Neural cell (in vitro differentiated cells): Measurements from ENCODE around the gene OPA1. TPM values are rescaled to one million over a fixed set of nuclear protein-coding genes. Genes with fewer than 3 reads are reported as not detected.

Experiments used
- H2AFZ ChIP-seq: fragments of 200-600, 300-800 bp; sonication (generic), shearing (Covaris generic); 2 replicates; pipeline ENCODE4 v1.6.0; 2014; ENCODE audit warnings: low read depth, mild to moderate bottlenecking, antibody characterized with exemption, low read length, moderate library complexity
- H3F3A ChIP-seq: fragments of 200-600 bp; shearing (Covaris generic); 2 replicates; pipeline ENCODE4 v1.6.1; 2016; ENCODE audit warnings: mild to moderate bottlenecking, moderate library complexity, mixed read lengths, antibody characterized with exemption, low read length; ENCODE audit not compliant: insufficient read depth, poor library complexity, severe bottlenecking
- H3K27ac ChIP-seq: fragments of 200-600, 300-800 bp; sonication (generic), shearing (Covaris generic); 2 replicates; pipeline ENCODE4 v1.5.1; 2014; ENCODE audit warnings: mild to moderate bottlenecking, low read length, moderate library complexity
- H3K27me3 ChIP-seq: fragments of 300-800, 200-600 bp; sonication (generic), shearing (Covaris generic); 2 replicates; pipeline ENCODE4 v1.6.0; 2014; ENCODE audit warnings: mild to moderate bottlenecking, low read depth, low read length, moderate library complexity; ENCODE audit not compliant: insufficient read depth
- H3K36me3 ChIP-seq: fragments of 300-800, 200-600 bp; sonication (generic), shearing (Covaris generic); 2 replicates; pipeline ENCODE4 v1.5.1; 2014; ENCODE audit warnings: mild to moderate bottlenecking, antibody characterized with exemption, low read length, moderate library complexity; ENCODE audit not compliant: insufficient read depth
- H3K4me2 ChIP-seq: fragments of 300-800, 200-600 bp; sonication (generic), shearing (Covaris generic); 2 replicates; pipeline ENCODE4 v1.6.0; 2014; ENCODE audit warnings: mild to moderate bottlenecking, low read length
- H3K4me3 ChIP-seq: fragments of 300-800, 200-600 bp; sonication (generic), shearing (Covaris generic); 2 replicates; pipeline ENCODE4 v1.5.1; 2014; ENCODE audit warnings: mild to moderate bottlenecking, low read length, moderate library complexity
- H3K79me2 ChIP-seq: fragments of 200-600 bp; shearing (Covaris generic); replicated peaks from 2 replicates; pipeline ENCODE4 v1.6.0; 2014; ENCODE audit warnings: mild to moderate bottlenecking, low read length, moderate library complexity; ENCODE audit not compliant: insufficient read depth
- H3K9ac ChIP-seq: fragments of 300-800, 200-600 bp; sonication (generic), shearing (Covaris generic); 2 replicates; pipeline ENCODE4 v1.6.1; 2016; ENCODE audit warnings: mild to moderate bottlenecking, low read length, mixed read lengths
- H3K9me2 ChIP-seq: fragments of 200-600 bp; shearing (Covaris generic); 2 replicates; pipeline ENCODE4 v1.6.1; 2016; ENCODE audit warnings: mild to moderate bottlenecking, low read length, mixed read lengths; ENCODE audit not compliant: insufficient read depth
- H3K9me3 ChIP-seq: fragments of 200-600, 300-800 bp; sonication (generic), shearing (Covaris generic); 2 replicates; pipeline ENCODE4 v1.6.1; 2016; ENCODE audit warnings: mild to moderate bottlenecking, mixed run types, low read length, moderate library complexity, mixed read lengths
- H4K20me1 ChIP-seq: fragments of 200-600 bp; shearing (Covaris generic); 2 replicates; pipeline ENCODE4 v1.6.1; 2016; ENCODE audit warnings: mild to moderate bottlenecking, mixed run types; ENCODE audit not compliant: insufficient read depth
- EP300 ChIP-seq: fragments of 450-650 bp; conservative IDR thresholded peaks from 2 replicates; pipeline ENCODE4 v1.6.1; 2014; ENCODE audit warnings: antibody characterized with exemption, mild to moderate bottlenecking, moderate library complexity; ENCODE audit not compliant: poor library complexity, severe bottlenecking
- EZH2 ChIP-seq: fragments of 200-600, 300-800 bp; shearing (Covaris generic), sonication (generic); IDR thresholded peaks from 2 replicates; pipeline ENCODE4 v1.6.1; 2014; ENCODE audit warnings: antibody characterized with exemption, low read length, borderline replicate concordance, mild to moderate bottlenecking; ENCODE audit not compliant: insufficient read depth, poor library complexity, severe bottlenecking
- MXI1 ChIP-seq: fragments of 450-650 bp; conservative IDR thresholded peaks from 2 replicates; pipeline ENCODE4 v1.6.1; 2014; ENCODE audit warnings: antibody characterized with exemption, mild to moderate bottlenecking; ENCODE audit not compliant: poor library complexity, severe bottlenecking
- POLR2AphosphoS5 ChIP-seq: IDR thresholded peaks from 2 replicates; pipeline ENCODE4 v1.6.1; 2012
- RAD21 ChIP-seq: fragments of 450-650 bp; conservative IDR thresholded peaks from 2 replicates; pipeline ENCODE4 v1.6.1; 2014; ENCODE audit warnings: antibody characterized with exemption, mild to moderate bottlenecking, moderate library complexity
- SMC3 ChIP-seq: fragments of 450-650 bp; conservative IDR thresholded peaks from 2 replicates; pipeline ENCODE4 v1.6.1; 2014; ENCODE audit warnings: antibody characterized with exemption, mild to moderate bottlenecking, moderate library complexity; ENCODE audit not compliant: poor library complexity
- TAF1 ChIP-seq: IDR thresholded peaks from 2 replicates; pipeline ENCODE4 v1.6.1; 2012; ENCODE audit warnings: low read depth
- polyA plus RNA-seq: library from polyadenylated mRNA; depleted of rRNA; stranded (reverse); fragments of >200 nt; gene quantifications from 2 replicates; pipeline ENCODE4 v1.2.3, GENCODE V29; 2014
- TF ChIP-seq, protein P1 (sequence below): IDR thresholded peaks from 2 replicates; pipeline ENCODE4 v1.6.1; 2012; ENCODE audit warnings: borderline replicate concordance
- TF ChIP-seq, protein P2 (sequence below): fragments of 450-650 bp; IDR thresholded peaks from 2 replicates; pipeline ENCODE4 v1.5.1; 2014; ENCODE audit warnings: antibody characterized with exemption, mild to moderate bottlenecking, moderate library complexity; ENCODE audit not compliant: poor library complexity, severe bottlenecking

The OPA1 gene
- polyA plus RNA-seq, 1 donor from 2014 or later: 97.7 TPM

DNA sequence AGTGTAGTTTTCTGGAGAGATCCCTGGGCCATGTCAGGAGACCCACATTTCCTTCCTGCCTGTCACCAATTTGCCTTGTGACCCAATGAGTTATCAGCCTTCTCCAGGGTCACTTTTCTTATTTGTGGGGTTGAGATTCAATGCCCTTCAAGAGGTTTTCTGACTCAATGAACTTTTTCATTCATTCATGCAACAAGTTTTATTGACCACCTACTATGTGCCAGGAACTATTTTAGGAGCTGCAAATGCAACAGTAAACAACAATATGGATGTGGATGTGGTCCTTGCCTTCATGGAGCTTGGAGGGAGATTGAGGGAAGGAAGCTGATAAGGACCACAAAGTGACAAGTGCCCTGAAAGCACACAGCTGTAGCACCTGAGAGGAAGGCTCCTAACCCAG, 142.8 kb downstream of the OPA1 start:
- no peak overlapping the region for H3K9ac ChIP-seq
- H3F3A ChIP-seq: no peaks in the 10 kb centered on the region
- no peaks in the 10 kb centered on the region for H3K79me2 ChIP-seq
- no peaks in the 10 kb centered on the region for H3K27me3 ChIP-seq
- H2AFZ ChIP-seq: no peak overlapping the region
- H3K36me3 ChIP-seq: no peaks in the 10 kb centered on the region
- no peaks in the 10 kb centered on the region for H4K20me1 ChIP-seq
- H3K9me2 ChIP-seq: no peaks in the 10 kb centered on the region
- no peak overlapping the region for H3K27ac ChIP-seq
- H3K4me3 ChIP-seq: no peak overlapping the region
- TF ChIP-seq, protein P1, sequence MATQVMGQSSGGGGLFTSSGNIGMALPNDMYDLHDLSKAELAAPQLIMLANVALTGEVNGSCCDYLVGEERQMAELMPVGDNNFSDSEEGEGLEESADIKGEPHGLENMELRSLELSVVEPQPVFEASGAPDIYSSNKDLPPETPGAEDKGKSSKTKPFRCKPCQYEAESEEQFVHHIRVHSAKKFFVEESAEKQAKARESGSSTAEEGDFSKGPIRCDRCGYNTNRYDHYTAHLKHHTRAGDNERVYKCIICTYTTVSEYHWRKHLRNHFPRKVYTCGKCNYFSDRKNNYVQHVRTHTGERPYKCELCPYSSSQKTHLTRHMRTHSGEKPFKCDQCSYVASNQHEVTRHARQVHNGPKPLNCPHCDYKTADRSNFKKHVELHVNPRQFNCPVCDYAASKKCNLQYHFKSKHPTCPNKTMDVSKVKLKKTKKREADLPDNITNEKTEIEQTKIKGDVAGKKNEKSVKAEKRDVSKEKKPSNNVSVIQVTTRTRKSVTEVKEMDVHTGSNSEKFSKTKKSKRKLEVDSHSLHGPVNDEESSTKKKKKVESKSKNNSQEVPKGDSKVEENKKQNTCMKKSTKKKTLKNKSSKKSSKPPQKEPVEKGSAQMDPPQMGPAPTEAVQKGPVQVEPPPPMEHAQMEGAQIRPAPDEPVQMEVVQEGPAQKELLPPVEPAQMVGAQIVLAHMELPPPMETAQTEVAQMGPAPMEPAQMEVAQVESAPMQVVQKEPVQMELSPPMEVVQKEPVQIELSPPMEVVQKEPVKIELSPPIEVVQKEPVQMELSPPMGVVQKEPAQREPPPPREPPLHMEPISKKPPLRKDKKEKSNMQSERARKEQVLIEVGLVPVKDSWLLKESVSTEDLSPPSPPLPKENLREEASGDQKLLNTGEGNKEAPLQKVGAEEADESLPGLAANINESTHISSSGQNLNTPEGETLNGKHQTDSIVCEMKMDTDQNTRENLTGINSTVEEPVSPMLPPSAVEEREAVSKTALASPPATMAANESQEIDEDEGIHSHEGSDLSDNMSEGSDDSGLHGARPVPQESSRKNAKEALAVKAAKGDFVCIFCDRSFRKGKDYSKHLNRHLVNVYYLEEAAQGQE: no peak
- TF ChIP-seq RAD21 (no peak), SMC3 (no peak), EZH2 (no peak), POLR2AphosphoS5 (no peak), TAF1 (no peak), MXI1 (no peak), EP300 (no peak)
- TF ChIP-seq, protein P2, sequence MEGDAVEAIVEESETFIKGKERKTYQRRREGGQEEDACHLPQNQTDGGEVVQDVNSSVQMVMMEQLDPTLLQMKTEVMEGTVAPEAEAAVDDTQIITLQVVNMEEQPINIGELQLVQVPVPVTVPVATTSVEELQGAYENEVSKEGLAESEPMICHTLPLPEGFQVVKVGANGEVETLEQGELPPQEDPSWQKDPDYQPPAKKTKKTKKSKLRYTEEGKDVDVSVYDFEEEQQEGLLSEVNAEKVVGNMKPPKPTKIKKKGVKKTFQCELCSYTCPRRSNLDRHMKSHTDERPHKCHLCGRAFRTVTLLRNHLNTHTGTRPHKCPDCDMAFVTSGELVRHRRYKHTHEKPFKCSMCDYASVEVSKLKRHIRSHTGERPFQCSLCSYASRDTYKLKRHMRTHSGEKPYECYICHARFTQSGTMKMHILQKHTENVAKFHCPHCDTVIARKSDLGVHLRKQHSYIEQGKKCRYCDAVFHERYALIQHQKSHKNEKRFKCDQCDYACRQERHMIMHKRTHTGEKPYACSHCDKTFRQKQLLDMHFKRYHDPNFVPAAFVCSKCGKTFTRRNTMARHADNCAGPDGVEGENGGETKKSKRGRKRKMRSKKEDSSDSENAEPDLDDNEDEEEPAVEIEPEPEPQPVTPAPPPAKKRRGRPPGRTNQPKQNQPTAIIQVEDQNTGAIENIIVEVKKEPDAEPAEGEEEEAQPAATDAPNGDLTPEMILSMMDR: no peak
- H3K4me2 ChIP-seq: no peak overlapping the region
- H3K9me3 ChIP-seq: no peaks in the 10 kb centered on the region

DNA sequence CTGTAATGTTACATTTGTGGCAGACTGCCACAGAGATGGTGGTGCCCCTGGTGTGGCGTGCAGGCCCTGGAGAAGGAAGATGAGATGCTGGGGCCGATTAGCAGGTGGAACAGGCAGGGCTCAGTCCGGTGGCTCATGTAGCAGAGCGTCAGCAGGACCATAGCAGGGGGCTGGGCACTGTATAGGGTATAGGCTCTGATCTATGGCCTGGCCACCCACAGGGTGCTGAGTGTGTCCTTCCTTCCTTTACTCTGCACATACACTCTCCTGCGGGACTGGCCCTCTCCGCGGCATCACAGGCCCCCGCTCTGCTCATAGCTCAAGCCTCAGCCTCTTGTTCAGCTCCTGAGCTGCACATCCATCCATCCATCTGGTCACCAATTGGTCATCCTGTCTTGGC, 143.6 kb downstream of the OPA1 start:
- Histone ChIP-seq H2AFZ (no peak overlapping the region), H3K4me3 (no peak overlapping the region), H3K9me3 (no peaks in the 10 kb centered on the region), H3K79me2 (no peaks in the 10 kb centered on the region), H3K4me2 (no peak overlapping the region), H3K36me3 (no peaks in the 10 kb centered on the region), H3K27me3 (no peaks in the 10 kb centered on the region), H4K20me1 (no peaks in the 10 kb centered on the region), H3K9ac (no peak overlapping the region), H3K9me2 (no peaks in the 10 kb centered on the region), H3F3A (no peaks in the 10 kb centered on the region), H3K27ac (no peak overlapping the region)
- no peak for TF ChIP-seq MXI1
- TF ChIP-seq, protein P1: no peak
- TF ChIP-seq POLR2AphosphoS5: no peak
- TF ChIP-seq RAD21: no peak
- no peak for TF ChIP-seq EZH2
- no peak for TF ChIP-seq SMC3
- TF ChIP-seq TAF1: no peak
- TF ChIP-seq, protein P2: no peak
- TF ChIP-seq EP300: no peak
